ENCODE measurements around the gene TPP2.

TPP2 gene

GRCh38 chr13:102596147-102597028 lies at the start of gene TPP2:
Gene TPP2, plus strand, starts transcription at chr13:102596986. Its CDS starts 53 bp downstream, at chr13:102597039.
- peak; percentile 95 for DNase-seq (ENCODE audit: low spot score)

- no peak for DNase-seq (ENCODE audit: low spot score)
Measured at GRCh38 chr13:102548811-102549210, 48.0 kb upstream of the TPP2 start.

- DNase-seq (ENCODE audit: low spot score): no peak
Measured at GRCh38 chr13:102550507-102550906, 46.3 kb upstream of the TPP2 start.

- peak; percentile 48 for DNase-seq (ENCODE audit: low spot score)
Measured at GRCh38 chr13:102555914-102556553, 40.8 kb upstream of the TPP2 start.

GRCh38 chr13:102556806-102557205 lies 40.0 kb upstream of the TPP2 start:
- DNase-seq (ENCODE audit: low spot score): no peak

GRCh38 chr13:102558029-102558428 lies 38.8 kb upstream of the TPP2 start:
- no peak for DNase-seq (ENCODE audit: low spot score)

- DNase-seq (ENCODE audit: low spot score): no peak
Measured at GRCh38 chr13:102561933-102562332, 34.9 kb upstream of the TPP2 start.

GRCh38 chr13:102563267-102563666 lies 33.5 kb upstream of the TPP2 start:
- no peak for DNase-seq (ENCODE audit: low spot score)

- no peak for DNase-seq (ENCODE audit: low spot score)
Measured at GRCh38 chr13:102564564-102564963, 32.2 kb upstream of the TPP2 start.

GRCh38 chr13:102566513-102566912 lies 30.3 kb upstream of the TPP2 start:
- DNase-seq (ENCODE audit: low spot score): no peak

- no peak for DNase-seq (ENCODE audit: low spot score)
Measured at GRCh38 chr13:102567857-102568256, 28.9 kb upstream of the TPP2 start.

- DNase-seq (ENCODE audit: low spot score): no peak
Measured at GRCh38 chr13:102569488-102569887, 27.3 kb upstream of the TPP2 start.

GRCh38 chr13:102571075-102571474 lies 25.7 kb upstream of the TPP2 start:
- no peak for DNase-seq (ENCODE audit: low spot score)

- DNase-seq (ENCODE audit: low spot score): no peak
Measured at GRCh38 chr13:102572323-102572722, 24.5 kb upstream of the TPP2 start.

GRCh38 chr13:102580552-102581169 lies 16.1 kb upstream of the TPP2 start:
- DNase-seq (ENCODE audit: low spot score): peak; percentile 76

GRCh38 chr13:102582256-102582655 lies 14.5 kb upstream of the TPP2 start:
- DNase-seq (ENCODE audit: low spot score): no peak

GRCh38 chr13:102584434-102584833 lies 12.4 kb upstream of the TPP2 start:
- DNase-seq (ENCODE audit: low spot score): no peak

GRCh38 chr13:102586615-102587014 lies 10.2 kb upstream of the TPP2 start:
- no peak for DNase-seq (ENCODE audit: low spot score)

- no peak for DNase-seq (ENCODE audit: low spot score)
Measured at GRCh38 chr13:102587916-102588315, 8.9 kb upstream of the TPP2 start.

- no peak for DNase-seq (ENCODE audit: low spot score)
Measured at GRCh38 chr13:102589301-102589822, 7.4 kb upstream of the TPP2 start.

GRCh38 chr13:102591988-102592781 lies 4.6 kb upstream of the TPP2 start:
- no peak for DNase-seq (ENCODE audit: low spot score)

- no peak for DNase-seq (ENCODE audit: low spot score)
Measured at GRCh38 chr13:102593466-102593865, 3.3 kb upstream of the TPP2 start.
